ENCODE results near the gene OR6K3.
"Not testable (repeated sequence)": the region's sequence is repeated elsewhere in the genome, so short reads cannot be mapped to it uniquely, and the experiment has no call there.

The OR6K3 gene

DNA sequence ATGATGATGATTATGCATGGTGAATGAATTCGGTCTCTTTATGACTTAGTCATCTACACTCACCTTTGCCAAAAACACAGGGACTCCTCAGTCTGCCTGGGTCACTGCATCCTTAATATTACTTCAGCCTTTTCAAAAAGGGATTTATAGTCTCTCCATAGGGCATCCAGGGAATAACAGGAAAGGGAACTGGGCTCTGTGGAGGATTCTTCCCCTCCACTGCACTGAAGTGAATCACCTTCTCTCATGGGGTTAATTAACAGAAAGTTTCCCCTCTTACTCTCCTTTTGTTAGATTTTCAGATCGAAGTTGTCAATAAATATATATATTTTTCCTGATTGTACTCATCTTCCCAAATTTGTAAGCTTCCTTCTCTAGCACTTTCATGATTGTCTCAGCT, at the start of gene OR6K3:
OR6K3 (minus strand) TSS at position 101 of the 400 bp plus-strand sequence. CDS start 2,605 bp downstream, outside the sequence.
- no peak for DNase-seq

- DNase-seq, result no peak
Observed at GRCh38 chr1:158754420-158754819, 33.9 kb upstream of the OR6K3 start, which contains the start of gene OR6K6. OR6K6 (plus strand) TSS chr1:158754720; CDS start chr1:158754888, 168 bp downstream.

GRCh38 chr1:158752155-158752712, 31.7 kb upstream of the OR6K3 start:
- DNase-seq, result no peak

DNA sequence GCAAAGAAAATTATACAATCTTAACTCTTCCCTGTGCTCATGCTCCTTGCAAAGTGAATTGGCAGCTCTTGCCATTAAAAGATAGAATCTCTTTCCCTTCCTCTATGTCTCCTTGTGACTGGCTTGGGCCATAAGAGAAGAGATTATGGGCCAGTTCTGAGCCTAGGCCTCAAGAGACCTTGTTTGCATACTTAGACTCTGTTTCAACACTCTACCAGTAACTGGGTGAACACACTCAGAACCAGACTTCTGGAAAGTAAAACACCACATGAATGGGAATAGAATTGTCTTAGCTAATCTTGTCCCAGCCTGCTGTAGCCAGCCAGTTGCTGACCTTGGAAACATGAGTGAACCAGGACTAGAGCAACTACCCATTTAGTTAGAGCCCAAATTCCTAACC, 15.3 kb upstream of the OR6K3 start:
- DNase-seq, result no peak

DNA sequence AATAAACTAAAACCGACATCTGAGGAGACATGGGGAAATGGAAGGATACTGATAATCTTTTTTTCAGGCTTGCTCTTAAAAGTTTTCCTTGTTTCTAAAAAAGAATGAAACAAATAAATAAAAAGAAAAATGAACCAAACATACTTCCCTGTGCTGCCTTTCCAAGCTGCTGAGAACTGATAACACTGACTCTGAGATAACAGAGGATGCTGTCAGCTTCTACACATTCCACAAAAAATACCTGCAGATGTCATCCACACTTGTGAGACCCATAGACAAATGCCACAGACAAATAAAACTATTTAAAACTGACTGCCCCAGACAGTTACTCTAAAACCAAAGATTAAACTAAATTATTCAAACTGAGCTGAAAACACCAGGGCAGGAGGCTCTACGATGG, 12.0 kb upstream of the OR6K3 start:
- no peak for DNase-seq

- DNase-seq, result no peak
Observed at GRCh38 chr1:158731707-158732106, 11.2 kb upstream of the OR6K3 start.

GRCh38 chr1:158730453-158730852, 9.9 kb upstream of the OR6K3 start:
- DNase-seq, result no peak

GRCh38 chr1:158728510-158729225, 8.1 kb upstream of the OR6K3 start:
- no peak for DNase-seq

GRCh38 chr1:158724442-158724841, 3.9 kb upstream of the OR6K3 start:
- DNase-seq, result no peak

DNA sequence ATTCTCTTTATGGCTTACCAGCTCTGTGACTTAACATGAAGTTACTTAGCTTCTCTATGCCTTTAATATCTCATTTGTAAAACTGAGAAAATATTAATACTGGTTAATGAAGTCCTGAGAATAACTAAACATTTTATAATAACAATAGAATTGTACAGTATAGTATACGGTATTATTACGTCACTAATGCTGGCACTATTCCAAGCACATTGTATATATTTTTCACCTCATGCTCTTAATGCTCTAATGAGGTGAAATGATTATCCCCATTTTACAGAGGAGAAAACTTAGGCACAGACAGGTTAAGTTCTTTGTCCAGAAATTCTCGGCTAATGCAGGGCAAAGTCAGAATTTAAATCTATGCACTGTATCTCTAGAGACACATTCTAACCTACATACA, 856 bp downstream of the OR6K3 start:
- no peak for DNase-seq

GRCh38 chr1:158717344-158717743, 3.2 kb downstream of the OR6K3 start:
- no peak for DNase-seq

- DNase-seq, result no peak
Observed at GRCh38 chr1:158716335-158716734, 4.2 kb downstream of the OR6K3 start.

DNA sequence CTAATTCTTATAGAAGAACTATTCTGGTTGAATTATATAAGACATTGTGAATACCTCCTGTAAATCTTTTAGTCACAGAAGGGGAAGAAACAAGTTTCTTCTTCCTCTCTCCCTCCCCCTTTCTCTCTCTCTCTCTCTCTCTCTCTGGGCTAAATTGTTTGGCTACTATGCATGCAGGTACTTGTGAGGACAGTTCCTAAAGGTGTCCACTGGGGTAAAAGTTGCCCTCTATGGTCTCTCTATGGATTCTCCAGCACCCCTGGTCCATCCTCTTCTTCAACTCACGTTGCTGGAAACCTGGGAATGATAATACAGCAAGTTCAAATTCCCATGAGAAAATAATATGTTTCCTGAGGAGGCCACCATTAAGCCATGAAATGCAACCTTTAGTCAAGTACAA, 5.8 kb downstream of the OR6K3 start:
- DNase-seq, result no peak

DNA sequence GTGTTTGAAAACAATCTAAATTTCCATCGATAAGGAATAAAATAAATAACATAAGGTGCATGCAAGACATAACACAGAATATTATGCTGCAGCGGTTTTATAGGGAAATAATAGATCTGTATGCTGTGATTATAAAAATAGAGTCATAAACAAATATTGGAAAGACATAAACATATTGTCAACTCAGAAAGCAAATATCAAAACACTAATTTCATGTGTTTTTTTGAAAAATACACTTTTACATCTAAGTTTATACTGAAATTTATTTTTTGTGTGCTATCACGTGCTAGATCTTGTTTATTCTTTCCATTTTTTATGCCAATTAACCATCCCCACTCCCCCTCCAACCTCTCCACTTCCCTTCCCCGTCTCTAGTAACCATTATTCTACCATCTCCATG, 9.4 kb downstream of the OR6K3 start:
- no peak for DNase-seq

- no peak for DNase-seq
Observed at GRCh38 chr1:158706096-158706495, 14.4 kb downstream of the OR6K3 start.

GRCh38 chr1:158700552-158700951, 20.0 kb downstream of the OR6K3 start, which contains the start of gene OR6K2:
OR6K2 (minus strand) TSS chr1:158700652; CDS start chr1:158700652, 0 bp downstream.
- no peak for DNase-seq

DNA sequence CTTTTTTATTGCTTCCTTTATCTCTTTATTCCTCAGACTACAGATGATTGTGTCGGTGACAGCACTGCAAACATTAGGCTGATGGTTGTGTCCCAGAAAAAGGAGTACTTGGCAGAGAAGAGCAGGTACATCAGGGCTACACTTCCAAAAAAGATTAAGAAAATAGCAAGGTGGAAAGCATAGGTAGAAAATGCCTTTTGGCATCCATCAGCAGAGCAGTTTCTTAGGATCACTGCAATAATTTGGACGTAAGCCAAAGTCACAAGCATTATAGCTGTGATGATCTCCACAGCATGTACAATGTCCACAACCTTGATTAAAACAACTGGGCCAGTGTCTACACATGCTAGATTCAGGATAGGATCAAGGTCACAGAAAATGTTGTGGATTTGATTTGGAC, 25.9 kb downstream of the OR6K3 start:
- no peak for DNase-seq

DNA sequence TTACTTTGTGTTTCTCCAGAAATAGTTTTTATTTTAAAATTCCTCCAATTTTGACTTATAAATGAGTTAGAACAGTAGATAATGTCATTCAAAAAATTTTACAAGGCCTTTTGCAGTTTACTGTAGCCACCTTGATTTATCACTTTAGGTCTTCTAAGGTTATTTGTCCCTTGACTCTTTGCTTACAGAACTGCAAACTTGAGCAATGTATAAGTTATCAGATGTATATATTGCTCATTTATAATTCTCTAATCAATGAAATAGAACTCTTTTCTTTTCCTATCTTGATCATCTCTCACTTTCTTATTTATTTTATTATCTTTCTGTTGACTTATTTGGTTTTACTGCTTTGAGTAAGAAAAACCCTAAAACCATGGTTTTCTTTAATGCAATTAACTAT, 28.2 kb downstream of the OR6K3 start:
- DNase-seq, result no peak

DNA sequence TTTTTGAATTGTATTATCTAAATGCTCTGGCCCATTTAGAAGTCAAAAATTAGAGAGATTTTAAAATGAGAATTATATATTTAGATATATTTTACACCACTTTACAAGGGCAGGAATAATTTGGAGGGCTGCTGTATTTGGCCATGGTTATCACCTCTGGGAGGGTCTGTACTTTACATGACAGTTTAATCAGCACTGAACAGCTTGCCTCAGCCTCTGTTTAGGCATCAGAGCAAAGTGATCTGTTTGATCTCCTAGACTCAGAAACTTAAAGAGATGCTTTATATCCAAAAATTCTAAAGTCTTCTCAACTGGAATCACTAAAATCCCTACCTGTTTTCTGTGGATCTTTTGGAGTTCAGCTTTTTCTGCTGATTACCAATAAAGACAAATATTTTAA, 28.6 kb downstream of the OR6K3 start:
- DNase-seq, result no peak

DNA sequence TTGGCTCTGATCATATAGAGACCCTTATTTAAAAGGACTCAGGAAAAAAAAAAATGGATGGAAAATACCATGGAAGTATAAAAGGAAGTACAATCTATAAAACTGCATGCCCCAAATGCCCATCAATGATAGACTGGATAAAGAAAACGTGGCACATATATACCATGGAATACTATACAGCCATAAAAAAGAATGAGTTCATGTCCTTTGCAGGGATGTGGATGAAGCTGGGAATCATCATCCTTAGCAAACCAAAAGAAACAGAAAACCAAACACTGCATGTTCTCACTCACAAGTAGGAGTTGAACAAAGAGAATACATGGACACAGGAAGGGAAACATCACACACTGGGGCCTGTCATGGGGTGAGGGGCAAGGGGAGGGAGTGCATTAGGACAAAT, 29.4 kb downstream of the OR6K3 start:
- not testable (repeated sequence) for DNase-seq

DNA sequence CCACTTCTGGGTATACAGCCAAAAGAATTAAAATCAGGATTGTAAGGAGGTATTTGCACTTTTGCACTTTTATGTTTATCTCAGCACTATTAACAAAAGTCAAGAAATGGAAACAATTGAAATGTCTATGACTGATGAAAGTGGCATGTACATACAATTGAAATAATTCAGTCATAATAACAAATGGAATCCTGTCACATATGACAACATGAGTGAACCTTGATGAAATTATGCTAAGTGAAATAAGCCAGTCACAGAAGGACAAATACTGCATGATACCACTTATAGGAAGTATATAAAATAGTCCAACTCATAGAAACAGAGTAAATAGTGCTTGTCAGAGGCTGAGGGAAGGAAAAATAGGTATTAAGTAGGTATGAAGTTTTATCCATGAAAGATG, 30.6 kb downstream of the OR6K3 start:
- no peak for DNase-seq

DNA sequence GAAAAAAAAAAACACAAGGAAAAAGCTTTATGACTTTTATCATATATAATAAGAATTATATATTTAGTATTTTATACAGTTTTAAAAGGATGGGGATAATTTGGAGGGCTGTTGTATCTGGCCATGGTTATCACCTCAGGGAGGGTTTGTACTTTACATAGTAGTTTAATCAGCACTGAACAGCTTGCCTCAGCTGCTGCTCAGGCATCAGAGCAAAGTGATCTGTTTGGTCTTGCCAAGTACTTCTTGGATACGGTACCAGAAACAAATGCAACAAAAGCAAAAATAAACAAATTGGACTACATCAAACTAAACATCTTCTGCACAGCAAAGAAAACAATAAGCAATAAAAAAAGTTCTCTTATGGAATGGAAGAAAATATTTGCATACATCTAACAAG, 31.4 kb downstream of the OR6K3 start:
- DNase-seq, result no peak

DNA sequence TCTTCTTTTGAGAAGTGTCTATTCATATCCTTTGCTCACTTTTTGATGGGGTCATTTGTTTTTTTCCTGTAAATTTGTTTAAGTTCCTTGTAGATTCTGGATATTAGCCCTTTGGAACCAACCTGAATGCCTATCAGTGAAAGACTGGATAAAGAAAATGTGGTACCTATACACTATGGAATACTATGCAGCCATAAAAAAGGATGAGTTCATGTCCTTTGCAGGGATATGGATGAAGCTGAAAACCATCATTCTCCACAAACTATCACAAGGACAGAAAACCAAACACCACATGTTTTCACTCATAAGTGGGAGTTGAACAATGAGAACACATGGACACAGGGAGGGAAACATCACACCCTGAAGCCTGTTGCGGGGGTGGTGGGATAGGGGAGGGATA, 32.2 kb downstream of the OR6K3 start:
- DNase-seq, result not testable (repeated sequence)

DNA sequence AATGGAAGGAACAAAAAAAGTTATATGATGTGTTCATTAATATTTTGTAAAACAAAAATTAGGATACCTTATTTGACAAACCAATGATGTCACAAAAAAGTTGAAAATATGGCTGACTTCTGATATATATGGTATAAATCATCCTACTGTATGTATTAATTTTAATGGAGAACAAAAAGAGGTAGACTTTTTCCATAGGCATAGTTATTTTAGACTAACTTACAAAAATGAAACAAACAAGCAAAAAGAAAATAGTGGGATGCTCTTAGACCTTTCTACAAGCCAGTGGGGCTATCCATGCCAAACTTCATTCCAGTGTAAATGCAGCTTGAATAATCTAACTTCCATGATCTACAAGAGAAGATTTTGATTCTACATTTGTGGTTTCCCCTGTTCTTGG, 33.5 kb downstream of the OR6K3 start:
- no peak for DNase-seq
